ENCODE results near the gene ARHGAP32. TPM values are rescaled to one million over a fixed set of nuclear protein-coding genes. Genes with fewer than 3 reads are reported as not detected.
"Not testable (repeated sequence)": the region's sequence is repeated elsewhere in the genome, so short reads cannot be mapped to it uniquely, and the experiment has no call there.

Gene ARHGAP32
- total RNA-seq, 1 donor from 2014 or later, result 5.3 TPM

GRCh38 chr11:129128881-129129620 lies 63.1 kb downstream of the ARHGAP32 start:
- ATAC-seq; intact Hi-C loops (cut with micrococcal nuclease); DNase-seq: not testable (repeated sequence)

GRCh38 chr11:129119036-129119435 lies 73.1 kb downstream of the ARHGAP32 start:
- no peak for DNase-seq
- intact Hi-C loops (cut with micrococcal nuclease), result no loop called here
- no peak for ATAC-seq

GRCh38 chr11:129117595-129118350 lies 74.4 kb downstream of the ARHGAP32 start:
- ATAC-seq (no peak), DNase-seq (no peak)
- intact Hi-C loops (cut with micrococcal nuclease), result loop anchor here (2.0 kb wide), 1 partner anchor 213 kb away; no protein-coding TSS in a partner anchor

- ATAC-seq (no peak), DNase-seq (no peak)
- intact Hi-C loops (cut with micrococcal nuclease), result loop anchor here (2.0 kb wide), 1 partner anchor 215 kb away; no protein-coding TSS in a partner anchor
Observed at GRCh38 chr11:129115652-129116586, 76.2 kb downstream of the ARHGAP32 start.

- intact Hi-C loops (cut with micrococcal nuclease), result no loop called here
- ATAC-seq (no peak), DNase-seq (no peak)
Observed at GRCh38 chr11:129109701-129110100, 82.4 kb downstream of the ARHGAP32 start.

- ATAC-seq (no peak), DNase-seq (no peak)
- intact Hi-C loops (cut with micrococcal nuclease), result no loop called here
Observed at GRCh38 chr11:129106788-129107187, 85.3 kb downstream of the ARHGAP32 start.

GRCh38 chr11:129102756-129103155 lies 89.4 kb downstream of the ARHGAP32 start:
- DNase-seq, result no peak
- ATAC-seq, result no peak
- intact Hi-C loops (cut with micrococcal nuclease), result no loop called here

- no peak for ATAC-seq
- intact Hi-C loops (cut with micrococcal nuclease), result no loop called here
- DNase-seq, result no peak
Observed at GRCh38 chr11:129102225-129102624, 89.9 kb downstream of the ARHGAP32 start.

- ATAC-seq (no peak), DNase-seq (no peak)
- intact Hi-C loops (cut with micrococcal nuclease), result no loop called here
Observed at GRCh38 chr11:129093283-129093682, 98.8 kb downstream of the ARHGAP32 start.

- ATAC-seq (no peak), DNase-seq (no peak)
- intact Hi-C loops (cut with micrococcal nuclease), result no loop called here
Observed at GRCh38 chr11:129090056-129090455, 102.1 kb downstream of the ARHGAP32 start.

GRCh38 chr11:129089279-129089678 lies 102.8 kb downstream of the ARHGAP32 start:
- no peak for DNase-seq
- ATAC-seq, result no peak
- intact Hi-C loops (cut with micrococcal nuclease), result no loop called here

- intact Hi-C loops (cut with micrococcal nuclease), result no loop called here
- no peak for ATAC-seq
- no peak for DNase-seq
Observed at GRCh38 chr11:129086976-129087375, 105.1 kb downstream of the ARHGAP32 start.

- intact Hi-C loops (cut with micrococcal nuclease), result no loop called here
- ATAC-seq, result no peak
- no peak for DNase-seq
Observed at GRCh38 chr11:129077191-129077590, 114.9 kb downstream of the ARHGAP32 start.

GRCh38 chr11:129075757-129076156 lies 116.4 kb downstream of the ARHGAP32 start:
- DNase-seq (no peak), ATAC-seq (no peak)
- intact Hi-C loops (cut with micrococcal nuclease), result no loop called here

GRCh38 chr11:129067454-129067853 lies 124.7 kb downstream of the ARHGAP32 start:
- DNase-seq, result no peak
- intact Hi-C loops (cut with micrococcal nuclease), result no loop called here
- no peak for ATAC-seq

- ATAC-seq (no peak), DNase-seq (no peak)
- intact Hi-C loops (cut with micrococcal nuclease), result no loop called here
Observed at GRCh38 chr11:129066229-129066628, 125.9 kb downstream of the ARHGAP32 start.

- ATAC-seq (no peak), DNase-seq (no peak)
- intact Hi-C loops (cut with micrococcal nuclease), result no loop called here
Observed at GRCh38 chr11:129063118-129063517, 129.0 kb downstream of the ARHGAP32 start.

GRCh38 chr11:129061492-129062230 lies 130.5 kb downstream of the ARHGAP32 start:
- DNase-seq (no peak), ATAC-seq (no peak)
- intact Hi-C loops (cut with micrococcal nuclease), result no loop called here

- intact Hi-C loops (cut with micrococcal nuclease), result no loop called here
- ATAC-seq, result no peak
- no peak for DNase-seq
Observed at GRCh38 chr11:129056916-129057315, 135.2 kb downstream of the ARHGAP32 start.

Data from left ventricle myocardium superior (tissue), 1 donor.